ENCODE results near the gene RSPH10B. TPM values are rescaled to one million over a fixed set of nuclear protein-coding genes. Genes with fewer than 3 reads are reported as not detected.
"Not testable (repeated sequence)": the region's sequence is repeated elsewhere in the genome, so short reads cannot be mapped to it uniquely, and the experiment has no call there.

RSPH10B gene
- total RNA-seq, 2 donors from 2014 or later = not detected

GRCh38 chr7:5892498-5892897 lies 78.0 kb downstream of the RSPH10B start:
- Histone ChIP-seq H3K4me3 (no peak overlapping the region), H3K36me3 (no peaks in the 10 kb centered on the region), H3K27me3 (no peaks in the 10 kb centered on the region), H3K9me3 (no peaks in the 10 kb centered on the region), H3K27ac (no peak overlapping the region), H3K4me1 (no peaks in the 10 kb centered on the region)
- no peak for TF ChIP-seq CTCF (IDR thresholded peaks at IDR 0.05)
- DNase-seq (ENCODE audit: low spot score) = no peak

GRCh38 chr7:5890244-5890643 lies 80.2 kb downstream of the RSPH10B start:
- H3K36me3 ChIP-seq; H3K27ac ChIP-seq; DNase-seq (ENCODE audit: low spot score); H3K4me1 ChIP-seq; H3K27me3 ChIP-seq; H3K4me3 ChIP-seq; H3K9me3 ChIP-seq: not testable (repeated sequence)

GRCh38 chr7:5888021-5888420 lies 82.5 kb downstream of the RSPH10B start:
- not testable (repeated sequence) for H3K27ac ChIP-seq; DNase-seq (ENCODE audit: low spot score); H3K9me3 ChIP-seq; H3K4me3 ChIP-seq; H3K27me3 ChIP-seq; H3K36me3 ChIP-seq; H3K4me1 ChIP-seq

- H3K36me3 ChIP-seq; H3K4me3 ChIP-seq; H3K27me3 ChIP-seq; DNase-seq (ENCODE audit: low spot score); H3K4me1 ChIP-seq; H3K27ac ChIP-seq; H3K9me3 ChIP-seq: not testable (repeated sequence)
Measured at GRCh38 chr7:5884431-5884830, 86.1 kb downstream of the RSPH10B start.

GRCh38 chr7:5880106-5880505 lies 90.4 kb downstream of the RSPH10B start:
- not testable (repeated sequence) for H3K4me3 ChIP-seq; H3K4me1 ChIP-seq; H3K9me3 ChIP-seq; H3K27me3 ChIP-seq; DNase-seq (ENCODE audit: low spot score); H3K27ac ChIP-seq; H3K36me3 ChIP-seq

- H3K27ac ChIP-seq; DNase-seq (ENCODE audit: low spot score); H3K4me1 ChIP-seq: not testable (repeated sequence)
Measured at GRCh38 chr7:5879591-5879990, 90.9 kb downstream of the RSPH10B start.

More at GRCh38 chr7:5879591-5879990, 90.9 kb downstream of the RSPH10B start:
- H3K36me3 ChIP-seq, H3K4me3 ChIP-seq, H3K9me3 ChIP-seq, H3K27me3 ChIP-seq: not testable (repeated sequence)

Other genes starting within 250 kb of the RSPH10B start
- 10 to 100 TPM; 40.1 to 50.9 TPM for gene RNF216, start 189.0 kb downstream of the RSPH10B start, total RNA-seq
- gene OCM, start 89.9 kb downstream of the RSPH10B start, total RNA-seq = not detected
- 10 to 100 TPM; 33.6 to 38.3 TPM for gene CCZ1, start 72.0 kb downstream of the RSPH10B start, total RNA-seq
- gene PMS2, start 38.4 kb upstream of the RSPH10B start, total RNA-seq = 1 to 10 TPM; 5.0 to 5.3 TPM
- 10 to 100 TPM; 38.4 to 53.0 TPM for gene AIMP2, start 38.6 kb upstream of the RSPH10B start, total RNA-seq
- not detected for gene ANKRD61, start 60.7 kb upstream of the RSPH10B start, total RNA-seq
- 10 to 100 TPM; 73.2 to 95.2 TPM for gene EIF2AK1, start 88.5 kb upstream of the RSPH10B start, total RNA-seq
- gene USP42, start 134.3 kb upstream of the RSPH10B start, total RNA-seq = 1 to 10 TPM; 3.7 to 5.8 TPM

All from right atrium auricular region (tissue), 2 donors.